HG03175 (cell line): ENCODE measurements around the gene DGKI.
"Not testable (repeated sequence)": the region's sequence is repeated elsewhere in the genome, so short reads cannot be mapped to it uniquely, and the experiment has no call there.

ENCODE experiments used
- ATAC-seq: cut with Tn5 transposase; IDR thresholded peaks from one replicate; pipeline ENCODE4 v1.9.1; 2021; ENCODE audit warnings: mild to moderate bottlenecking, moderate library complexity; ENCODE audit not compliant: unreplicated experiment

Gene DGKI

DNA sequence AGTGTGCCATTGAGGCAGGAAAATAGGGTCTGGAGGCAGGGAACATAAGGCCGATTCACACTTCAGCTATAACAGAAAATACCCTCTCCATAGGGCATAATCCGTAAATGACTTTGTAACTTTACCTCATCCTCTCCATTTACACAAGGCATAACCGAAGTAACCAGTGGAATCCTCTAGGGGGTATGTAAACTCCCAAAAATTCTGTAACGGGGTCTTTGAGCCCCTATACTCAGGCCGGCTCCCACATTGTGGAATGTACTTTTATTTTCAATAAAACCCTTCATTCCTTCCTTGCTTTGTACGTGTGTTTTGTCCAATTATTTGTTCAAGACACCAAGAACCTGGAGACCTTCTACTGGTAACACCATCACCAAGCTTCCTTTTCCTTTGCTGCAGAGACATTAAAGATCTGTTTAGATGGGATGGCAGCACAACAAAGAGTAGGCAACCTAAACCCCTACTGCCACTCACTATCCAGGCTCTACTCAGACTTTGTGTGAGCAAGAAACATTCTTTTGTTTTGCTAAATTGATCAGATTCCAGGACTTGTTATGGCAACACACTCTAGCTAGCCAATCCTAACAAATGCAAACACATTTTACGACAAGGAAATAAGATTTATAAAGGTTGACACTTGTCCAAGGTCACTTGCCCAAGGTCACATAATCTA is 99.3 kb downstream of the DGKI start:
- ATAC-seq = no peak

GRCh38 chr7:137743021-137743420 is 103.8 kb downstream of the DGKI start:
- ATAC-seq = no peak

GRCh38 chr7:137742051-137742450 is 104.7 kb downstream of the DGKI start:
- ATAC-seq = no peak

DNA sequence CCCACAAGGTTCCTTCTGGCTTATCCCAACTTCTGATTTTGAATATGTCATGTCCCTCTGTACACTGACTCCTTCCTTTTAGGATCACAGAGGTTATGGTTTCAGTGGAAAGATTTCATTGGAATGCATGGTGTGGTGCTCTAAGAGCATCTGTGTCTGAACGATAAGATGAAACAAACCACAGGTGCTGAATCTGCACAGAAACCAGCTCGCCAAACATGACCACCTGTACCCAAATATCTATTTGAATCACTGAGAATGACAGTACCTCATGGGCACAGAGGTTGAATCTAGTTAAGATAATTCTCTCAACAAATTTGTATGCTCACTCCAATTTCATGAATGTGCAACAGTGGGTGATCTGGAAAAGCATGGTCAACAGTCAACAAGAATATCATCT is 105.3 kb downstream of the DGKI start:
- no peak for ATAC-seq

- ATAC-seq = no peak
These were observed 112.6 kb downstream of the DGKI start for GRCh38 chr7:137734221-137734620.

- ATAC-seq = no peak
These were observed 114.6 kb downstream of the DGKI start for GRCh38 chr7:137732168-137732567.

DNA sequence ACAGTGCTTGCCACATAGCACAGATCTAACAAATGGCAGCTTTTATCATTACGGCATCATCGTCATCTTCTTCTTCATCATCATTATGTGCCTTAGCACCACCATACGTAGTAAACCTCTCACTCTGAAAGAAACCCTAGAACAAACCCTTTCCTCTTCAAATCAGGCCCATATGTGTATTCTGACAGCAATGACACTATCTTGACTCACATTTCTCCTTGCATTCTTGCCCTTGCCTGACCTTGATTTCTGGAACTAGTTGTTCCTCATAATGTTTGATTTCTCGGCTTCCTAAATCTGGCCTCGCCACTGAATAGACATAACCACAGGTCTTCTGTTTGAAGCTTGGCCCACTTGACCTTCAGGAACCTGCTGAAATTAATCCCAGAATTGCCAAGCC is 115.3 kb downstream of the DGKI start:
- ATAC-seq = no peak

DNA sequence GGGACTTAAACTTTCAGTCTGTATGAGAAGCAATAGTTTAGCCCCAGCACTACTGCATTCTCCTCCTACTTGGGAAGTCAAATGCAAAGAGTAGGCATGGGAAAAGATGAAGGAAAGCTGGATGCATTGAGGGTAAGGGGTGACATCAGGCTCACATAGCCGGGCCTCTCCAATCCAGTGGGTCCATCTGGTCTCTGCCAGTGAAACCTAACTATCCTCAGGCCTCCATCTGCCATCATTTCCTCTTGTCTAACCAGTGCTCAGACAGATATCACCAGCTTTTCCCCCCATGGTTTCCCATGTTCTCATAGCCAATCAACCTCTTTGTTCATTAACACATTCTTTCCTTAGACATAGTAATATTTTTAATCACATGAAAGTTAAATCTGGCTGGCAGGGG is 118.3 kb downstream of the DGKI start:
- ATAC-seq = no peak

GRCh38 chr7:137727413-137727812 is 119.4 kb downstream of the DGKI start:
- ATAC-seq = no peak

DNA sequence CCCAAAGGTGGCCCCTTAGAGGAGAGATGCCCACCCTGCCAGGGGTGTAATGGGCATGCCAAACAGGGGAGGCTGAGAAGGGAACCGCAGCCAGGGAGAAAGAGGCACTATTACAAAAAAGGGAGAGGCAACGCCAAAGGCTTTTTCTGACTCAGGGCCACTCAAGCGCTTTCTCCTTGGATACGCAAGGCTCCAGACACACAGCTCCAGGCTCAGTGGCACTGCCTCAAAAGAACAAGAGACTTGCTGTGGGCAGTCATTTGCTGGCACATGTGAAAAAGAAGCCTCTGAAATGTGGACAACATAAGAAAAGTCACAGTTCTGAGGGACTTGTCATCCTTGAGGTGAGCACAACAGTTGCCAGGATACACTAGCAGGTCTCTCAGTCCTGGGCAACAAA is 128.4 kb downstream of the DGKI start:
- ATAC-seq = no peak

GRCh38 chr7:137717811-137718271 is 128.9 kb downstream of the DGKI start:
- no peak for ATAC-seq

DNA sequence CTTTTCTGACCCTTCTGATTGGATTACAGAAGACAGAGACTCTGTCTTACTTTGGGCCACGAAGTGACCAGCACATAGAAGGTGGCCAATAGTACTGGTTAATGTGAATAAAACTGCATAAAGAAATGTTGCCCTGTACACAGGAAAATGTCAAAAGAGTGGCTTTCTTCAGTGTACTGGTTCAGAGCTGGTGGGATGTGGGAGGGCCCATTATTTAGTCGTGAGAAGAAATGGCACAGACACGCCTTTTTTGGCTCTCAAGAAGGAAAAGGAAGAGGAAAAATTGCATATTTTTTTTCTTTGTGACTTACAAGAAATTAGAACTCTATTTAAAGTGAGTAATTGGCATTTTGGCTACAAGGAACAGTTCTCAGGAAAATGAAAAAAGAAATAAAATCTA is 129.7 kb downstream of the DGKI start:
- ATAC-seq = no peak

- ATAC-seq = no peak
These were observed 130.7 kb downstream of the DGKI start for GRCh38 chr7:137716061-137716460.

- no peak for ATAC-seq
These were observed 131.2 kb downstream of the DGKI start for GRCh38 chr7:137715533-137715932.

DNA sequence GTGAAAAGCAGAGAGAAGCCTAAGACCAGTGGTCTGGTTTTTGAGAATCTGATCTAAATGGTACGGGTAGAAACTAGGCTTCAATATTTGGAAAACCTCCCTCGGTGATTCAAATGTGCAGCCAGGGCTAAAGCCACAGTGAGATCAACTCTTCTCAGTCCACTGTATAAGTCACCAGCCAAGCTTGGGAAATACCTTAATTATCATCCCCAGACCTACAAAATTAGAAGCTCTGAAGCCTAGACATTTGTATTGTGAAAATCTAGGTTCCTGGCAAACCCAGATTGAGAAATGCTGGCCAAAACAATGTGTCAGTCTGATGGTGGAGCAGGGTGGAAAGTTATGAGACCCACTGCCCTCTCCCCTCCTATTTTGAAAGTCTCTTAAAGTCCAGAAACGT is 131.7 kb downstream of the DGKI start:
- ATAC-seq = no peak

GRCh38 chr7:137706330-137706729 is 140.4 kb downstream of the DGKI start:
- not testable (repeated sequence) for ATAC-seq

- ATAC-seq = no peak
These were observed 142.1 kb downstream of the DGKI start for GRCh38 chr7:137704723-137705122.

GRCh38 chr7:137703291-137704010 is 143.3 kb downstream of the DGKI start:
- no peak for ATAC-seq

- no peak for ATAC-seq
These were observed 149.8 kb downstream of the DGKI start for GRCh38 chr7:137696988-137697387.

- no peak for ATAC-seq
These were observed 150.4 kb downstream of the DGKI start for GRCh38 chr7:137696376-137696775.

DNA sequence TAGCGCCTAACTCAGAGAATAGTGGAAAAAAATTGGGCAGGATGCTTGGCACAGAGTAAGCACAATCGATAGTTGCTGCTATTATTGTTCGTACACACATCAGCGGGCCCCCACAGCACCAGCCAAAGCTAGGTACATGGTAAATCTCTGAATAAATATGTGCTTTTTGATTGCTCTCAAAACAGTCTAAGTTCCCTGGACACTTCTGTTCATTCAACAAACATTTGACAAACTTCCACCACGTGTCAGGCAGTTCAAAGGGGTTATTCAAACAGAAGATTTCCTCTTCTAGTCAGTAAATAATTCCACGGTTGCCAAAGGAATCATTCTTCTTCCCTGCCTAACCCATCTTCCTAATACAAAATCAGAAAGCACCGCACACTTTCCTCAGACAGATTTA is 150.8 kb downstream of the DGKI start:
- no peak for ATAC-seq

- ATAC-seq = no peak
These were observed 151.3 kb downstream of the DGKI start for GRCh38 chr7:137695494-137695893.

- no peak for ATAC-seq
These were observed 152.4 kb downstream of the DGKI start for GRCh38 chr7:137694405-137694804.
